ENCODE data around the gene NPC2. TPM values are rescaled to one million over a fixed set of nuclear protein-coding genes. Genes with fewer than 3 reads are reported as not detected.

Gene NPC2
- total RNA-seq, 1 donor from 2014 or later, result 524 TPM

DNA sequence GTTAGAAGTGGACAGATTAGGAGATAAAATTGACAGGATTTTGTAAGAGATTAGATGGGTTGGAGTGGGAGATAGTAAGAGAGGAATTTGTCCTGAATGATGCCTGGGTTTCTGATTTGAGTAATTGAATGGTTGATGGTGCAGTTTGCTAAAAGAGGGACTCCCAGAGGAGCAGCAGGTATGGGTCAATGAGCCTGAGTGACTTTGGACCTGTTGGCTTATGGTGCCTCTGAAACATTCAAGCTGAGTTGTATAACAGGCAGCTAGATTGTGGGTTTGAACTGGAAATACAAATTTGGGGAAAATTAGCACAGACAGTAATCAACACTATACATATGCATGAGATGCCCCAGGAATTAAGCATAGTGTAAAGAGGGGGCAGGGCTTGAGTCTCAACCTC lies 50.3 kb downstream of the NPC2 start:
- no peak overlapping the region for H3K27ac Mint-ChIP-seq (ENCODE audit: unreplicated experiment)
- H3K27me3 Mint-ChIP-seq (ENCODE audit: unreplicated experiment), result peaks cover 39% of the 10 kb centered on the region
- H3K36me3 Mint-ChIP-seq (ENCODE audit: unreplicated experiment), result no peaks in the 10 kb centered on the region
- no peaks in the 10 kb centered on the region for H3K9me3 Mint-ChIP-seq (ENCODE audit: unreplicated experiment)
- no peak for DNase-seq (ENCODE audit: extremely low spot score, unreplicated experiment)
- no peak overlapping the region for H3K4me3 Mint-ChIP-seq (ENCODE audit: unreplicated experiment)
- TF ChIP-seq, protein P1, sequence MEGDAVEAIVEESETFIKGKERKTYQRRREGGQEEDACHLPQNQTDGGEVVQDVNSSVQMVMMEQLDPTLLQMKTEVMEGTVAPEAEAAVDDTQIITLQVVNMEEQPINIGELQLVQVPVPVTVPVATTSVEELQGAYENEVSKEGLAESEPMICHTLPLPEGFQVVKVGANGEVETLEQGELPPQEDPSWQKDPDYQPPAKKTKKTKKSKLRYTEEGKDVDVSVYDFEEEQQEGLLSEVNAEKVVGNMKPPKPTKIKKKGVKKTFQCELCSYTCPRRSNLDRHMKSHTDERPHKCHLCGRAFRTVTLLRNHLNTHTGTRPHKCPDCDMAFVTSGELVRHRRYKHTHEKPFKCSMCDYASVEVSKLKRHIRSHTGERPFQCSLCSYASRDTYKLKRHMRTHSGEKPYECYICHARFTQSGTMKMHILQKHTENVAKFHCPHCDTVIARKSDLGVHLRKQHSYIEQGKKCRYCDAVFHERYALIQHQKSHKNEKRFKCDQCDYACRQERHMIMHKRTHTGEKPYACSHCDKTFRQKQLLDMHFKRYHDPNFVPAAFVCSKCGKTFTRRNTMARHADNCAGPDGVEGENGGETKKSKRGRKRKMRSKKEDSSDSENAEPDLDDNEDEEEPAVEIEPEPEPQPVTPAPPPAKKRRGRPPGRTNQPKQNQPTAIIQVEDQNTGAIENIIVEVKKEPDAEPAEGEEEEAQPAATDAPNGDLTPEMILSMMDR (IDR thresholded peaks at IDR 0.05), result no peak
- H3K4me1 Mint-ChIP-seq (ENCODE audit: unreplicated experiment), result no peaks in the 10 kb centered on the region

DNA sequence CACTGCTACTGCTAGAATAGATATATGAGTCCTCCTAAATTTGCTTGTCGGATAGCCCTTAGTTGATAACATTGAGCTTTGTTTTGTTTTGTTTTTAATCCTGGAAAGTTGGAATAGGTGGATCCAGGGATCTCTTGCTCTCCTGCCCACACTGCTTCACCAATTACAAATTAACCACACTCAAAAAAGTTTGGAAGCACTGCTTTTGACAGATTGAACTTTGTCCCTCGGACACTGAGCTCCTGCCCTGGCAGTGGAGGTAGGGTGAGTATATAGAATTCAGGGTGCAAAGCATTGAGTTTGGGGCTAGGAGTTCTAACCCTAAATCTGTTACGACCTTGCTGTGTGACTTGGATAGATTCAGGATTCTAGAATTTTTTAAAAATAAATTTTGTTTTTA lies 52.0 kb downstream of the NPC2 start:
- no peak for DNase-seq (ENCODE audit: extremely low spot score, unreplicated experiment)
- H3K36me3 Mint-ChIP-seq (ENCODE audit: unreplicated experiment), result no peaks in the 10 kb centered on the region
- H3K4me1 Mint-ChIP-seq (ENCODE audit: unreplicated experiment), result no peaks in the 10 kb centered on the region
- no peak overlapping the region for H3K27ac Mint-ChIP-seq (ENCODE audit: unreplicated experiment)
- no peak overlapping the region for H3K4me3 Mint-ChIP-seq (ENCODE audit: unreplicated experiment)
- peaks cover 40% of the 10 kb centered on the region for H3K27me3 Mint-ChIP-seq (ENCODE audit: unreplicated experiment)
- no peaks in the 10 kb centered on the region for H3K9me3 Mint-ChIP-seq (ENCODE audit: unreplicated experiment)
- TF ChIP-seq, protein P1 (IDR thresholded peaks at IDR 0.05), result no peak

DNA sequence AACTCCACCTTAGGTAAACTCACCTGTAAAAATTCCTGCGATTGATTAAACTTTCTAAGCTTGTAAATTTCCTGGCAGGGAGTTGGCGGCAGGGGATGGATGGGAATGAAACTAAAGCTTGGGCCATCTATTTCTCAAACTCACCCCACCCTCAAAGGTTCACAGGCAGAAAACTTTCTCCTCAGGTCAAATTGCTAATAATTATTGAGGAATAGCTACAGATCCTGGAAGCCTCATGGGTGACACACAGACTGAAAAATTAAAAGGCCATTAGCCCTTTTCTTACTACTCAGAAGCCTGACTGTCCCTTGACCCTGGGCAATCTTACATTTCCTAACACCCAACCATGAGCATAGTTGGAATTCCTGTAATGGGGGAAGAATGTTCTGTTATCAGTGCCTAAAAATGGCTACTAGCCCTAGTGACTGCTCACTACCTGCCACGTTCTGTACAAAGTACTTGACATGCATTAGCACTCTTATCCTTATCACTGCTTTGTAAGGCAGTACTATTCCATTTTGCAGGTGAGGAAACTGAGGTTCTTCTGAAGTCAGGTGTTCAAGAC lies 54.7 kb downstream of the NPC2 start:
- DNase-seq (ENCODE audit: extremely low spot score, unreplicated experiment), result no peak
- H3K4me3 Mint-ChIP-seq (ENCODE audit: unreplicated experiment), result no peak overlapping the region
- peaks cover 53% of the 10 kb centered on the region for H3K27me3 Mint-ChIP-seq (ENCODE audit: unreplicated experiment)
- H3K4me1 Mint-ChIP-seq (ENCODE audit: unreplicated experiment), result no peaks in the 10 kb centered on the region
- TF ChIP-seq, protein P1 (IDR thresholded peaks at IDR 0.05), result no peak
- H3K9me3 Mint-ChIP-seq (ENCODE audit: unreplicated experiment), result no peaks in the 10 kb centered on the region
- no peaks in the 10 kb centered on the region for H3K36me3 Mint-ChIP-seq (ENCODE audit: unreplicated experiment)
- no peak overlapping the region for H3K27ac Mint-ChIP-seq (ENCODE audit: unreplicated experiment)

DNA sequence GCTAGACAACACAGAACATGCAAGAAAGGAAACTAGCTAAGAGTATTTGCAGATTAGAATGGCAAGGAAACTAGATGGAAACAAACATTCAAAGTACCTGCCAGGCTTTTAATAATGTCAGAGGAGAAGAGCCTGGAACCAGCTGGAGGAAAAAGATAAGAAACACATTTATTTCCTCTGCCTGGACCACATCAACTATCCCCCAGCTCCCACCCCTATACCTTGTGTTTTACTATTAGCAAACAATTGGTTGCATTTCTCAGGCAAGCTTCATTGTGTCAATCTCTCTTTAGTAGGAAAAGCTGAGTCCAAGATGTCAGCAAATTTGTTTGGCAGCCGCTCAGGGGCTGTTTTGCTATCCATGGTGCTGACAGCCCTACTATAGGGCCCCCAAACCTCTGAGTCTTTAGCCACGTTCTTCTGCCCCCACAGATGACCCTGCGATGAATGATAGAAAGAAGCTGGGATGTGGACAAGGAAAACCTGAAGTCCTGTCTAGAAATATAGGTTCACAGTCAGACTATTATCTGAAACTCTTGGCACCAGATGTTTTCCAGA lies 55.5 kb downstream of the NPC2 start:
- DNase-seq (ENCODE audit: extremely low spot score, unreplicated experiment), result no peak
- no peak overlapping the region for H3K27ac Mint-ChIP-seq (ENCODE audit: unreplicated experiment)

DNA sequence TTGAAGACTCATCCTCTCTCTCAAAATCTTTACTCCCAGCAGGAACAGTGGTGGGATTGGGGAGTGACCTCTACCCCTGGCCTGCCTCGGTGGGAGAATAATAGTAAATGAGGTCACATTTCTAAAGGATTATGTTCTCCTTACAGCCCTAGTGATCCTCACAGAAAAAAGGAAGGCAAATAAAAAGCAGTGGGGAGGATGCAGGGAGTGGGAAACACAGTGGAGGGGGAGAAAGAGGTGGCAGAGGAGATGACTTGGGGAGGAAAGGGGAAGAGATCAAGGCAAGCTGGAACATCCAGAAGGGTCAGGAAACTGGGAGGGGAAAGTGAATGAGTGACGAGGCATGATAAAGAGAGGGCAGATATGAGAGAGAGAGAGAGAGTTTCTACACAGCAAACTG lies 58.8 kb downstream of the NPC2 start:
- Mint-ChIP-seq H3K4me3 (ENCODE audit: unreplicated experiment) (no peak overlapping the region), H3K27me3 (ENCODE audit: unreplicated experiment) (peaks cover 64% of the 10 kb centered on the region), H3K36me3 (ENCODE audit: unreplicated experiment) (no peaks in the 10 kb centered on the region), H3K9me3 (ENCODE audit: unreplicated experiment) (no peaks in the 10 kb centered on the region), H3K27ac (ENCODE audit: unreplicated experiment) (no peak overlapping the region), H3K4me1 (ENCODE audit: unreplicated experiment) (no peaks in the 10 kb centered on the region)
- TF ChIP-seq, protein P1 (IDR thresholded peaks at IDR 0.05), result no peak
- no peak for DNase-seq (ENCODE audit: extremely low spot score, unreplicated experiment)

More for the DNA sequence above, 55.5 kb downstream of the NPC2 start:
- H3K9me3 Mint-ChIP-seq (ENCODE audit: unreplicated experiment), result no peaks in the 10 kb centered on the region
- H3K27me3 Mint-ChIP-seq (ENCODE audit: unreplicated experiment), result peaks cover 49% of the 10 kb centered on the region
- H3K36me3 Mint-ChIP-seq (ENCODE audit: unreplicated experiment), result no peaks in the 10 kb centered on the region
- TF ChIP-seq, protein P1 (IDR thresholded peaks at IDR 0.05), result no peak
- no peak overlapping the region for H3K4me3 Mint-ChIP-seq (ENCODE audit: unreplicated experiment)
- no peaks in the 10 kb centered on the region for H3K4me1 Mint-ChIP-seq (ENCODE audit: unreplicated experiment)
